H1 (cell line): ENCODE data around the gene ANKRD2. TPM values are rescaled to one million over a fixed set of nuclear protein-coding genes. Genes with fewer than 3 reads are reported as not detected.

Experiments
- CBX5 ChIP-seq: fragments of 300-800, 300-1000 bp; sonication (generic); IDR thresholded peaks from 2 replicates; pipeline ENCODE4 v1.7.1; 2016; ENCODE audit warnings: antibody characterized with exemption, low read length, low read depth
- RNF2 ChIP-seq: fragments of 200-900, 300-1000 bp; sonication (generic); IDR thresholded peaks from 2 replicates; pipeline ENCODE4 v1.7.1; 2016; ENCODE audit warnings: borderline replicate concordance, low read depth, mild to moderate bottlenecking, antibody characterized with exemption, low read length; ENCODE audit not compliant: poor library complexity, severe bottlenecking; ENCODE audit errors: missing control alignments
- SP4 ChIP-seq: IDR thresholded peaks from 2 replicates; pipeline ENCODE4 v1.6.1; 2012; ENCODE audit warnings: low read length, inconsistent platforms
- TCF12 ChIP-seq: IDR thresholded peaks from 2 replicates; pipeline ENCODE4 v1.6.1; 2011; ENCODE audit warnings: low read depth, mild to moderate bottlenecking, low read length
- polyA plus RNA-seq, 7 experiments: library from polyadenylated mRNA; depleted of rRNA in 3 of 7; stranded (reverse) in 5 of 7; unstranded in 2 of 7; fragments of >200 nt in 5 of 7; fragments of 200-250 nt in 2 of 7; gene quantifications; 1 replicate in 5 of 7; 2 replicates in 1 of 7; 4 replicates in 1 of 7; pipeline versions ENCODE4 v1.2.1 to v1.2.3, GENCODE V29; 2011 to 2013; ENCODE audit warnings: missing spikeins in 2 of 7, mixed read lengths in 2 of 7
- total RNA-seq: library from RNA; stranded (reverse); fragmentation: NEBNext Ultra II Directional; extraction: Animal tissue kit (Norgen Biotek cat#: 25700); gene quantifications from 2 replicates; pipeline ENCODE4 v1.2.1, GENCODE V29; 2021
- TF ChIP-seq, protein P1 (sequence below): IDR thresholded peaks from 2 replicates; pipeline ENCODE4 v1.6.1; 2011; ENCODE audit warnings: low read length, improper control_type of control experiment

ANKRD2 gene
- total and polyA plus RNA-seq, 2 of the 8 experiments (the other 6 are each of a cell fraction or from before 2014, with no cell fraction given): not detected

GRCh38 chr10:97566336-97566996 lies 6.1 kb upstream of the ANKRD2 start (continued):
- TF ChIP-seq RNF2 (no peak), TCF12 (no peak), SP4 (no peak), CBX5 (no peak)
- TF ChIP-seq, protein P1, sequence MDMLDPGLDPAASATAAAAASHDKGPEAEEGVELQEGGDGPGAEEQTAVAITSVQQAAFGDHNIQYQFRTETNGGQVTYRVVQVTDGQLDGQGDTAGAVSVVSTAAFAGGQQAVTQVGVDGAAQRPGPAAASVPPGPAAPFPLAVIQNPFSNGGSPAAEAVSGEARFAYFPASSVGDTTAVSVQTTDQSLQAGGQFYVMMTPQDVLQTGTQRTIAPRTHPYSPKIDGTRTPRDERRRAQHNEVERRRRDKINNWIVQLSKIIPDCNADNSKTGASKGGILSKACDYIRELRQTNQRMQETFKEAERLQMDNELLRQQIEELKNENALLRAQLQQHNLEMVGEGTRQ: no peak
- TF ChIP-seq, all 59 proteins: peak for 0
